GM12878 (cell line): ENCODE data around the gene PMAIP1. TPM values are rescaled to one million over a fixed set of nuclear protein-coding genes. Genes with fewer than 3 reads are reported as not detected.

ENCODE experiments used
- ATAC-seq: fragments of 200-7000 bp; cut with Tn5 transposase; 3 replicates; pipeline ENCODE4 v1.9.1; 2020; ENCODE audit warnings: mild to moderate bottlenecking, moderate library complexity
- BruUV-seq: library from RNA; stranded (reverse); fragments of 400-500 nt; replicated peaks from 2 replicates; lab custom pipeline; 2021; lab: Mats Ljungman, UMichigan
- CTCF ChIA-PET: fragments of 300-600 bp; sonication (Branson Sonifier 250); formaldehyde crosslinking; extraction: SDS; loops from one replicate; lab custom pipeline; 2021; ENCODE audit warnings: inconsistent platforms; lab: Yijun Ruan, JAX
- POLR2A ChIA-PET: fragments of 350-600 bp; formaldehyde crosslinking; extraction: SDS; loops from one replicate; lab custom pipeline; 2021; ENCODE audit warnings: inconsistent platforms; lab: Charles Lee
- RAD21 ChIA-PET: fragments of 300-600 bp; sonication (Branson Sonifier 250); formaldehyde crosslinking; loops from one replicate; lab custom pipeline; 2023; ENCODE audit warnings: antibody characterized with exemption; ENCODE audit not compliant: unreplicated experiment; lab: Charles Lee
- SMC1A ChIA-PET: fragments of 300-600 bp; sonication (Branson Sonifier 250); formaldehyde crosslinking; loops from one replicate; lab custom pipeline; 2023; ENCODE audit not compliant: unreplicated experiment, uncharacterized antibody; lab: Charles Lee
- DNase-seq: peaks from one replicate; pipeline ENCODE4 v3.0.0-alpha.2; 2011; ENCODE audit warnings: low read depth, low spot score
- FAIRE-seq: peaks from 3 replicates; lab custom pipeline; 2011; peaks lifted over from hg19 to GRCh38; lab: Jason Lieb, UNC
- H2AFZ ChIP-seq: 2 replicates; pipeline ENCODE4 v1.6.0; 2011; ENCODE audit warnings: low read depth, low read length, control low read depth; ENCODE audit not compliant: control insufficient read depth
- H3K27ac ChIP-seq: 2 replicates; pipeline ENCODE4 v1.5.1; 2011; ENCODE audit warnings: control low read depth; ENCODE audit not compliant: control insufficient read depth, insufficient read depth
- H3K27me3 ChIP-seq, 2 experiments: replicated peaks in 1 of 2; 2 replicates each; pipeline versions ENCODE4 v1.6.0 to v1.6.1; 2011; ENCODE audit warnings: low read length in 1 of 2; ENCODE audit not compliant: control insufficient read depth in 2 of 2, insufficient read depth in 2 of 2
- H3K36me3 ChIP-seq, 2 experiments: 2 replicates each; pipeline ENCODE4 v1.5.1; 2011; ENCODE audit warnings: low read length in 1 of 2; ENCODE audit not compliant: control insufficient read depth in 2 of 2, insufficient read depth in 2 of 2
- H3K4me1 ChIP-seq: 2 replicates; pipeline ENCODE4 v1.6.1; 2011; ENCODE audit warnings: mild to moderate bottlenecking, low read length, moderate library complexity, mixed read lengths; ENCODE audit not compliant: control insufficient read depth, insufficient read depth
- H3K4me2 ChIP-seq: 2 replicates; pipeline ENCODE4 v1.6.0; 2011; ENCODE audit warnings: control low read depth; ENCODE audit not compliant: control insufficient read depth, insufficient read depth
- H3K4me3 ChIP-seq: fragments of 200-600 bp; sonication (generic); 2 replicates; pipeline ENCODE4 v1.5.1; 2016
- H3K79me2 ChIP-seq: 2 replicates; pipeline ENCODE4 v1.6.0; 2011; ENCODE audit warnings: low read length; ENCODE audit not compliant: control insufficient read depth, insufficient read depth
- H3K9ac ChIP-seq: 2 replicates; pipeline ENCODE4 v1.8.0; 2011; ENCODE audit warnings: low read length, control low read depth, mixed read lengths; ENCODE audit not compliant: control insufficient read depth, insufficient read depth
- H3K9me3 ChIP-seq: replicated peaks from 3 replicates; pipeline ENCODE4 v1.5.1; 2011; ENCODE audit warnings: mild to moderate bottlenecking, low read length; ENCODE audit not compliant: control insufficient read depth, insufficient read depth
- H4K20me1 ChIP-seq: 2 replicates; pipeline ENCODE4 v1.6.0; 2011; ENCODE audit not compliant: control insufficient read depth, insufficient read depth
- BACH1 ChIP-seq: fragments of 450-650 bp; IDR thresholded peaks from 2 replicates; pipeline ENCODE4 v1.6.1; 2017; ENCODE audit warnings: mild to moderate bottlenecking, borderline replicate concordance
- BCLAF1 ChIP-seq: fragments of 450-650 bp; IDR thresholded peaks from 2 replicates; pipeline ENCODE4 v1.6.1; 2017; ENCODE audit warnings: antibody characterized with exemption, mild to moderate bottlenecking, moderate library complexity
- MLLT1 ChIP-seq: fragments of 450-650 bp; IDR thresholded peaks from 2 replicates; pipeline ENCODE4 v1.6.1; 2016; ENCODE audit warnings: mild to moderate bottlenecking
- POLR2AphosphoS5 ChIP-seq: IDR thresholded peaks from 2 replicates; pipeline ENCODE4 v1.6.1; 2011; ENCODE audit warnings: mild to moderate bottlenecking, low read length, inconsistent platforms
- TCF3 ChIP-seq: IDR thresholded peaks from 2 replicates; pipeline ENCODE4 v1.6.1; 2012; ENCODE audit warnings: low read depth, mild to moderate bottlenecking, low read length, borderline replicate concordance; ENCODE audit not compliant: insufficient read depth
- WGBS: methylation state at CpG from one replicate; pipeline ENCODE4 v1.1.6; 2016; ENCODE audit warnings: low lambda C conversion rate; ENCODE audit not compliant: insufficient replicate concordance, insufficient coverage; ENCODE audit errors: missing lambda C conversion rate; 5-methylcytosine and 5-hydroxymethylcytosine counted together
- in situ Hi-C: fragments of 300-500 bp; cut with MboI; formaldehyde crosslinking; loops from 9 replicates; pipeline ENCODE4 v1.14.3; 2018; ENCODE audit warnings: mixed read lengths
- intact Hi-C: fragments of 100-400 bp; cut with micrococcal nuclease; formaldehyde crosslinking; loops from one replicate; pipeline ENCODE4 v1.14.2; 2022; ENCODE audit not compliant: unreplicated experiment
- polyA plus RNA-seq, 11 experiments: library from polyadenylated mRNA; depleted of rRNA in 4 of 11; unstranded in 6 of 11; stranded (reverse) in 5 of 11; fragments of >200 nt; fragmentation: Nextera tagmentation in 4 of 11; fragmentation: Illumina TruSeq in 1 of 11; extraction: Ambion mirVana in 4 of 11; extraction: Trizol in 1 of 11; gene quantifications; 1 replicate in 1 of 11; 2 replicates in 10 of 11; pipeline versions ENCODE4 v1.2.1 to v1.2.3, GENCODE V29; 2011 to 2016; ENCODE audit warnings: inconsistent platforms in 2 of 11, missing spikeins in 2 of 11, low read depth in 1 of 11
- total RNA-seq, 4 experiments: library from RNA; depleted of rRNA in 3 of 4; stranded (reverse); fragments of >200 nt in 3 of 4; fragmentation: Illumina TruSeq in 1 of 4; extraction: Trizol in 1 of 4; gene quantifications; 2 replicates each; pipeline versions ENCODE4 v1.2.1 to v1.2.3, GENCODE V29; 2013 to 2021

PMAIP1 gene
- total and polyA plus RNA-seq, 10 of the 15 experiments (the other 5 are each of a cell fraction or from before 2014, with no cell fraction given) = 74.0 to 219 (median 112) TPM

- Histone ChIP-seq H3K9me3 (no peaks in the 10 kb centered on the region), H2AFZ (no peak overlapping the region), H3K4me3 (peak overlapping the region; percentile 84), H3K27me3 (no peaks in the 10 kb centered on the region), H3K4me2 (peak overlapping the region; percentile 86), H3K79me2 (peaks cover 78% of the 10 kb centered on the region), H4K20me1 (no peaks in the 10 kb centered on the region), H3K9ac (peak overlapping the region; percentile 98), H3K36me3 (peaks cover 0 to 7% of the 10 kb centered on the region in 2 experiments; a peak in 1 of 4 replicates), H3K4me1 (peaks cover 29% of the 10 kb centered on the region), H3K27ac (peak overlapping the region; percentile 95)
- DNase-seq (no peak), ATAC-seq (no peak), FAIRE-seq (no peak)
- POLR2A ChIA-PET = interaction anchor here (1.3 to 4.7 kb wide), 6 partner anchors 15 to 67 kb away, joined by 4 to 68 read pairs (median 10); no protein-coding TSS in a partner anchor
- RAD21 ChIA-PET = interaction anchor here (0.9 to 8.9 kb wide), 11 partner anchors 15 to 85 kb away, joined by 3 to 187 read pairs (median 30); no protein-coding TSS in a partner anchor
- in situ Hi-C loops = loop anchor here (10.0 to 25.0 kb wide), 3 partner anchors 58 to 1341 kb away; partner anchors contain the start of gene MALT1
- SMC1A ChIA-PET = interaction anchor here (1.2 to 10.2 kb wide), 13 partner anchors 15 to 85 kb away, joined by 4 to 289 read pairs (median 39); no protein-coding TSS in a partner anchor
- CTCF ChIA-PET = interaction anchor here (1.7 to 3.1 kb wide), 2 partner anchors 51 to 85 kb away, joined by 5 to 12 read pairs; no protein-coding TSS in a partner anchor
- TF ChIP-seq MLLT1 (0 out of 2 replicates have a peak, but pooled peaks have one; percentile 3), BCLAF1 (peak; percentile 24; the same call in 1 of the 2 replicates), POLR2AphosphoS5 (0 out of 2 replicates have a peak, but pooled peaks have one; percentile 3), TCF3 (no peak), BACH1 (0 out of 2 replicates have a peak, but pooled peaks have one; percentile 20)
- intact Hi-C loops = loop anchor here (2.0 to 10.0 kb wide), 2 partner anchors 86 to 548 kb away; partner anchors contain the start of gene LMAN1
- BruUV-seq = no TSS peak
- WGBS = 19% methylated on average over 8 of the region's 8 CpGs
Measured at GRCh38 chr18:59902993-59903610, 3.3 kb downstream of the PMAIP1 start.
